Esophagus squamous epithelium (tissue), 4 donors: Measurements from ENCODE around the gene PDZK1IP1.

Experiments
- CTCF ChIP-seq, 6 experiments: fragments of 450-650 bp in 4 of 6; fragments of 200-600 bp in 2 of 6; sonication (generic) in 2 of 6; IDR thresholded peaks; one replicate each; pipeline ENCODE4 v1.5.1; 2016 to 2019; ENCODE audit warnings: antibody characterized with exemption in 6 of 6, mild to moderate bottlenecking in 4 of 6, moderate library complexity in 4 of 6
- POLR2A ChIP-seq, 4 donors: fragments of 450-650 bp; IDR thresholded peaks; one replicate each; pipeline ENCODE4 v1.6.1; 2017; ENCODE audit warnings: antibody characterized with exemption in 4 of 4, mild to moderate bottlenecking in 4 of 4, moderate library complexity in 3 of 4

GRCh38 chr1:47209725-47210325 is 20.0 kb upstream of the PDZK1IP1 start:
- TF ChIP-seq CTCF (IDR thresholded peaks at IDR 0.05) = no peak
- TF ChIP-seq POLR2A (IDR thresholded peaks at IDR 0.05) = no peak
